Measurements from ENCODE around the gene PWWP2B.

DNA sequence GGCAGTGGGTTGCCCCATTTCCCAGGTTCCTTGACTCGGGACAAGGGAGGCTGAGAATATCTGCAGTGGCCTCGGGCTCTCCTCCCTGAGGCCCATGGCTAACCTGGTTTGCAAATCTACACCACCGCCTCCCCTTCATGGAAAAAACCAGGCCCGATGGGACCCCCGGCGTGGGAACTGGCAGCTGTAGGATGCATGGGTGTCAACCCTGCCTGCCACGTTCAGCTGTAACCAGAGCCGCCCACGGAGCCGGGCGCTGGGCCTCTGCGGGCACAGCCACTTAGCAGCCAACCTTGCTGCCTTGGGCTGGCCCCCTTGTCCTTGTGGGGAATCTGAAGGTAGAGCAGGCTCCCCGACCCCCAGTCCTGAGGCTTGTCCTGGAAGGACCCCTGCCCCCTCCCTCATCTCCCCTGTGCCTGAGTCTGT is 1.6 kb downstream of the PWWP2B start:
- TF ChIP-seq, protein P1, sequence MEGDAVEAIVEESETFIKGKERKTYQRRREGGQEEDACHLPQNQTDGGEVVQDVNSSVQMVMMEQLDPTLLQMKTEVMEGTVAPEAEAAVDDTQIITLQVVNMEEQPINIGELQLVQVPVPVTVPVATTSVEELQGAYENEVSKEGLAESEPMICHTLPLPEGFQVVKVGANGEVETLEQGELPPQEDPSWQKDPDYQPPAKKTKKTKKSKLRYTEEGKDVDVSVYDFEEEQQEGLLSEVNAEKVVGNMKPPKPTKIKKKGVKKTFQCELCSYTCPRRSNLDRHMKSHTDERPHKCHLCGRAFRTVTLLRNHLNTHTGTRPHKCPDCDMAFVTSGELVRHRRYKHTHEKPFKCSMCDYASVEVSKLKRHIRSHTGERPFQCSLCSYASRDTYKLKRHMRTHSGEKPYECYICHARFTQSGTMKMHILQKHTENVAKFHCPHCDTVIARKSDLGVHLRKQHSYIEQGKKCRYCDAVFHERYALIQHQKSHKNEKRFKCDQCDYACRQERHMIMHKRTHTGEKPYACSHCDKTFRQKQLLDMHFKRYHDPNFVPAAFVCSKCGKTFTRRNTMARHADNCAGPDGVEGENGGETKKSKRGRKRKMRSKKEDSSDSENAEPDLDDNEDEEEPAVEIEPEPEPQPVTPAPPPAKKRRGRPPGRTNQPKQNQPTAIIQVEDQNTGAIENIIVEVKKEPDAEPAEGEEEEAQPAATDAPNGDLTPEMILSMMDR (conservative IDR thresholded peaks at IDR 0.05 in 1 of 2, IDR thresholded peaks at IDR 0.05 in 1 of 2; ENCODE audit: extremely low read depth in 1 of 2, insufficient read depth in 1 of 2, low read depth in 1 of 2, low read length in 2 of 2), result no peak
- no peak for TF ChIP-seq EZH2 (IDR thresholded peaks at IDR 0.05; ENCODE audit: borderline replicate concordance, low read length)

Measured in mammary epithelial cell (primary cell).